GM23248 (cell line): ENCODE measurements around the gene NFKB1. TPM values are rescaled to one million over a fixed set of nuclear protein-coding genes. Genes with fewer than 3 reads are reported as not detected.

Experiments used
- DNase-seq: peaks from one replicate; pipeline ENCODE4 v3.0.0-alpha.2; 2015
- H2AFZ ChIP-seq: fragments of 200-600 bp; sonication (generic); 2 replicates; pipeline ENCODE4 v1.6.1; 2016; ENCODE audit warnings: antibody characterized with exemption
- H3F3A ChIP-seq: fragments of 200-600 bp; sonication (generic); 2 replicates; pipeline ENCODE4 v1.6.1; 2016; ENCODE audit warnings: mild to moderate bottlenecking, antibody characterized with exemption, mixed run types; ENCODE audit not compliant: insufficient read depth
- H3K27ac ChIP-seq: fragments of 200-600 bp; sonication (generic); 2 replicates; pipeline ENCODE4 v1.5.1; 2016; ENCODE audit warnings: mild to moderate bottlenecking
- H3K27me3 ChIP-seq: fragments of 200-600 bp; sonication (generic); replicated peaks from 2 replicates; pipeline ENCODE4 v1.6.1; 2016; ENCODE audit warnings: mild to moderate bottlenecking; ENCODE audit not compliant: insufficient read depth
- H3K36me3 ChIP-seq: fragments of 200-600 bp; sonication (generic); 2 replicates; pipeline ENCODE4 v1.6.1; 2016; ENCODE audit warnings: low read depth, mild to moderate bottlenecking
- H3K4me1 ChIP-seq: fragments of 200-600 bp; sonication (generic); 2 replicates; pipeline ENCODE4 v1.6.1; 2016; ENCODE audit warnings: mild to moderate bottlenecking; ENCODE audit not compliant: insufficient read depth
- H3K4me2 ChIP-seq: fragments of 200-600 bp; sonication (generic); one replicate; pipeline ENCODE4 v1.6.1; 2016; ENCODE audit warnings: mild to moderate bottlenecking; ENCODE audit not compliant: unreplicated experiment
- H3K4me3 ChIP-seq: fragments of 200-600 bp; sonication (generic); 2 replicates; pipeline ENCODE4 v1.5.1; 2016; ENCODE audit warnings: mild to moderate bottlenecking
- H3K79me2 ChIP-seq: fragments of 200-600 bp; sonication (generic); 2 replicates; pipeline ENCODE4 v1.6.1; 2016; ENCODE audit warnings: mild to moderate bottlenecking; ENCODE audit not compliant: insufficient read depth
- H3K9ac ChIP-seq: fragments of 200-600 bp; sonication (generic); 2 replicates; pipeline ENCODE4 v1.6.1; 2016; ENCODE audit warnings: mild to moderate bottlenecking
- H3K9me2 ChIP-seq: fragments of 200-600 bp; sonication (generic); 2 replicates; pipeline ENCODE4 v1.6.1; 2016; ENCODE audit warnings: mixed run types, mild to moderate bottlenecking, moderate library complexity; ENCODE audit not compliant: insufficient read depth
- H3K9me3 ChIP-seq: fragments of 200-600 bp; sonication (generic); one replicate; pipeline ENCODE4 v1.6.1; 2017; ENCODE audit warnings: low read depth
- H4K20me1 ChIP-seq: fragments of 200-600 bp; sonication (generic); 2 replicates; pipeline ENCODE4 v1.6.0; 2016; ENCODE audit not compliant: insufficient read depth
- EZH2 ChIP-seq: fragments of 200-600 bp; sonication (generic); IDR thresholded peaks from 2 replicates; pipeline ENCODE4 v1.6.1; 2018; ENCODE audit warnings: antibody characterized with exemption, mild to moderate bottlenecking; ENCODE audit not compliant: insufficient read depth, poor library complexity, severe bottlenecking
- EZH2phosphoT487 ChIP-seq: fragments of 200-600 bp; sonication (generic); IDR thresholded peaks from 2 replicates; pipeline ENCODE4 v1.6.1; 2018; ENCODE audit warnings: antibody characterized with exemption, moderate library complexity, mild to moderate bottlenecking, low read depth; ENCODE audit not compliant: insufficient read depth
- WGBS, 2 experiments: methylation state at CpG; one replicate each; pipeline ENCODE4 v1.1.6; 2015 to 2017; ENCODE audit warnings: low lambda C conversion rate in 2 of 2, low coverage in 1 of 2; ENCODE audit errors: missing lambda C conversion rate in 2 of 2; 5-methylcytosine and 5-hydroxymethylcytosine counted together
- in situ Hi-C: fragments of 300-500 bp; cut with MboI; formaldehyde crosslinking; loops from 2 replicates; pipeline ENCODE4 v1.15.0; 2020
- polyA plus RNA-seq: library from polyadenylated mRNA; unstranded; fragments of >200 nt; fragmentation: Nextera tagmentation; extraction: Ambion mirVana; gene quantifications from 2 replicates; pipeline ENCODE4 v1.2.1, GENCODE V29; 2016
- total RNA-seq: library from RNA; depleted of rRNA; stranded (reverse); fragments of >200 nt; shearing (Covaris generic); gene quantifications from 2 replicates; pipeline ENCODE4 v1.2.3, GENCODE V29; 2014

NFKB1 gene
- total and polyA plus RNA-seq, 2 experiments from 2014 or later: 5.8 to 30.2 TPM

GRCh38 chr4:102531462-102531861, 30.3 kb downstream of the NFKB1 start:
- Histone ChIP-seq H3K9ac (no peak overlapping the region), H2AFZ (no peak overlapping the region), H3K4me2 (no peak overlapping the region), H3K36me3 (peaks cover 13% of the 10 kb centered on the region; the same call in 1 of the 2 replicates), H3K9me3 (no peaks in the 10 kb centered on the region), H4K20me1 (no peaks in the 10 kb centered on the region), H3K27me3 (no peaks in the 10 kb centered on the region), H3K27ac (no peak overlapping the region), H3K4me1 (peaks cover 17% of the 10 kb centered on the region), H3K79me2 (peaks cover 60% of the 10 kb centered on the region), H3F3A (peaks cover 17% of the 10 kb centered on the region), H3K4me3 (no peak overlapping the region), H3K9me2 (no peaks in the 10 kb centered on the region)
- in situ Hi-C loops: no loop called here
- no peak for DNase-seq
- TF ChIP-seq EZH2 (no peak), EZH2phosphoT487 (no peak)
- WGBS, 2 experiments: 100% methylated on average over 1 of the region's 1 CpG

- peaks cover 17% of the 10 kb centered on the region for H3F3A ChIP-seq
- H3K4me2 ChIP-seq: no peak overlapping the region
- H3K4me3 ChIP-seq: no peak overlapping the region
- no peak overlapping the region for H2AFZ ChIP-seq
- H3K27ac ChIP-seq: no peak overlapping the region
- in situ Hi-C loops: no loop called here
- H3K9me2 ChIP-seq: no peaks in the 10 kb centered on the region
- no peaks in the 10 kb centered on the region for H3K9me3 ChIP-seq
- peaks cover 17% of the 10 kb centered on the region for H3K4me1 ChIP-seq
- no peak for DNase-seq
- H4K20me1 ChIP-seq: no peaks in the 10 kb centered on the region
- peaks cover 54% of the 10 kb centered on the region for H3K79me2 ChIP-seq
- H3K27me3 ChIP-seq: no peaks in the 10 kb centered on the region
- WGBS, 2 experiments: 80 to 82% methylated on average over 4 of the region's 4 CpGs
- peaks cover 13% of the 10 kb centered on the region; the same call in 1 of the 2 replicates for H3K36me3 ChIP-seq
- no peak overlapping the region for H3K9ac ChIP-seq
- no peak for TF ChIP-seq EZH2phosphoT487
- TF ChIP-seq EZH2: no peak
Measured at GRCh38 chr4:102533348-102533747, 32.2 kb downstream of the NFKB1 start.

- TF ChIP-seq EZH2phosphoT487 (no peak), EZH2 (no peak)
- H3K79me2 ChIP-seq: peaks cover 49% of the 10 kb centered on the region
- H3F3A ChIP-seq: peaks cover 17% of the 10 kb centered on the region
- in situ Hi-C loops: no loop called here
- no peaks in the 10 kb centered on the region for H3K9me3 ChIP-seq
- no peak overlapping the region for H3K4me2 ChIP-seq
- no peak overlapping the region for H2AFZ ChIP-seq
- H3K9me2 ChIP-seq: no peaks in the 10 kb centered on the region
- no peak overlapping the region for H3K4me3 ChIP-seq
- no peak for DNase-seq
- H3K4me1 ChIP-seq: peaks cover 17% of the 10 kb centered on the region
- H3K27ac ChIP-seq: no peak overlapping the region
- no peaks in the 10 kb centered on the region for H3K27me3 ChIP-seq
- WGBS, 2 experiments: 96 to 98% methylated on average over 2 of the region's 2 CpGs
- H3K36me3 ChIP-seq: peaks cover 13% of the 10 kb centered on the region; the same call in 1 of the 2 replicates
- no peak overlapping the region for H3K9ac ChIP-seq
- H4K20me1 ChIP-seq: no peaks in the 10 kb centered on the region
Measured at GRCh38 chr4:102533904-102534303, 32.7 kb downstream of the NFKB1 start.

- in situ Hi-C loops: no loop called here
Measured at GRCh38 chr4:102534845-102535244, 33.7 kb downstream of the NFKB1 start.

More at GRCh38 chr4:102534845-102535244, 33.7 kb downstream of the NFKB1 start:
- no peak for DNase-seq
- H3K4me2 ChIP-seq: no peak overlapping the region
- no peak overlapping the region for H3K4me3 ChIP-seq
- WGBS, 2 experiments: 97 to 98% methylated on average over 2 of the region's 2 CpGs
- H3K9ac ChIP-seq: no peak overlapping the region
- H3K79me2 ChIP-seq: peaks cover 39% of the 10 kb centered on the region
- H3F3A ChIP-seq: peaks cover 17% of the 10 kb centered on the region
- H3K9me3 ChIP-seq: no peaks in the 10 kb centered on the region
- H3K4me1 ChIP-seq: peaks cover 17% of the 10 kb centered on the region
- no peaks in the 10 kb centered on the region for H4K20me1 ChIP-seq
- H3K27ac ChIP-seq: no peak overlapping the region
- TF ChIP-seq EZH2 (no peak), EZH2phosphoT487 (no peak)
- no peak overlapping the region for H2AFZ ChIP-seq
- no peaks in the 10 kb centered on the region for H3K27me3 ChIP-seq
- H3K9me2 ChIP-seq: no peaks in the 10 kb centered on the region
- peaks cover 13% of the 10 kb centered on the region; the same call in 1 of the 2 replicates for H3K36me3 ChIP-seq
